ENCODE data around the gene RERG.

- TF ChIP-seq CTCF (conservative IDR thresholded peaks at IDR 0.05; ENCODE audit: low read length) = no peak
- no peak for TF ChIP-seq EZH2phosphoT487 (IDR thresholded peaks at IDR 0.05; ENCODE audit: borderline replicate concordance, low read depth, low read length)
Observed at GRCh38 chr12:15181017-15181683, 40.1 kb downstream of the RERG start.

Measured in OCI-LY7 (cell line).